HepG2 (cell line): ENCODE measurements around the gene CD320. TPM values are rescaled to one million over a fixed set of nuclear protein-coding genes. Genes with fewer than 3 reads are reported as not detected.

Source experiments
- CREB3 ChIP-seq: sonication (generic); formaldehyde crosslinking; IDR thresholded peaks from 2 replicates; pipeline ENCODE4 v1.5.0; 2020; ENCODE audit warnings: missing genetic modification reagents
- FOXK1 ChIP-seq: sonication (generic); formaldehyde crosslinking; IDR thresholded peaks from 2 replicates; pipeline ENCODE4 v1.4.0; 2020; ENCODE audit warnings: low read depth, missing genetic modification reagents, borderline replicate concordance
- IRF1 ChIP-seq: sonication (generic); formaldehyde crosslinking; IDR thresholded peaks from 2 replicates; pipeline ENCODE4 v1.4.0; 2020; ENCODE audit warnings: low read depth, mild to moderate bottlenecking, missing genetic modification reagents
- MEIS1 ChIP-seq: sonication (generic); formaldehyde crosslinking; IDR thresholded peaks from 2 replicates; pipeline ENCODE4 v1.9.0; 2021; ENCODE audit warnings: mild to moderate bottlenecking, missing genetic modification reagents, moderate library complexity, borderline replicate concordance
- MTA1 ChIP-seq: sonication (generic); formaldehyde crosslinking; IDR thresholded peaks from 2 replicates; pipeline ENCODE4 v1.4.0; 2020; ENCODE audit warnings: missing genetic modification reagents, mild to moderate bottlenecking, borderline replicate concordance
- MXD1 ChIP-seq: sonication (generic); formaldehyde crosslinking; IDR thresholded peaks from 2 replicates; pipeline ENCODE4 v1.4.0; 2020; ENCODE audit warnings: mild to moderate bottlenecking, missing genetic modification reagents
- NONO ChIP-seq, 2 experiments: fragments of 450-650 bp in 1 of 2; sonication (generic) in 1 of 2; formaldehyde crosslinking in 1 of 2; IDR thresholded peaks in 1 of 2; conservative IDR thresholded peaks in 1 of 2; 2 replicates each; pipeline versions ENCODE4 v1.6.1 to v1.8.0; 2017 to 2022; ENCODE audit warnings: mild to moderate bottlenecking in 1 of 2, missing genetic modification reagents in 1 of 2, moderate library complexity in 1 of 2
- PREB ChIP-seq: sonication (generic); formaldehyde crosslinking; IDR thresholded peaks from 2 replicates; pipeline ENCODE4 v1.4.0; 2020; ENCODE audit warnings: missing genetic modification reagents
- PTBP1 ChIP-seq: fragments of 200-400 bp; formaldehyde crosslinking; IDR thresholded peaks from 2 replicates; pipeline ENCODE4 v1.6.1; 2018; ENCODE audit warnings: low read length, low read depth; ENCODE audit not compliant: poor library complexity, severe bottlenecking
- RBFOX2 ChIP-seq: fragments of 200-400 bp; formaldehyde crosslinking; IDR thresholded peaks from 2 replicates; pipeline ENCODE4 v1.6.1; 2017; ENCODE audit warnings: low read depth, mild to moderate bottlenecking, low read length
- RFX3 ChIP-seq: IDR thresholded peaks from 2 replicates; pipeline ENCODE4 v1.6.1; 2016; ENCODE audit warnings: missing biosample characterization, missing genetic modification reagents
- SNAI1 ChIP-seq: sonication (generic); formaldehyde crosslinking; IDR thresholded peaks from 2 replicates; pipeline ENCODE4 v1.5.0; 2020; ENCODE audit warnings: mild to moderate bottlenecking, missing genetic modification reagents, borderline replicate concordance
- SOX5 ChIP-seq: IDR thresholded peaks from 2 replicates; pipeline ENCODE4 v1.6.1; 2016; ENCODE audit warnings: borderline replicate concordance
- SYNCRIP ChIP-seq: fragments of 200-400 bp; formaldehyde crosslinking; IDR thresholded peaks from 2 replicates; pipeline ENCODE4 v1.6.1; 2018; ENCODE audit warnings: mild to moderate bottlenecking, low read depth, low read length; ENCODE audit not compliant: insufficient read depth
- TAF15 ChIP-seq: fragments of 200-400 bp; formaldehyde crosslinking; IDR thresholded peaks from one replicate; pipeline ENCODE4 v1.6.1; 2018; ENCODE audit warnings: mild to moderate bottlenecking, low read depth, low read length; ENCODE audit not compliant: poor library complexity, severe bottlenecking
- XRCC5 ChIP-seq: fragments of 200-400 bp; formaldehyde crosslinking; optimal IDR thresholded peaks from 2 replicates; pipeline ENCODE3; 2017; ENCODE audit warnings: mild to moderate bottlenecking, low read length
- YY1 ChIP-seq: IDR thresholded peaks from 2 replicates; pipeline ENCODE4 v1.6.1; 2011; ENCODE audit warnings: low read length, low read depth, moderate library complexity, mild to moderate bottlenecking; ENCODE audit not compliant: insufficient read depth, insufficient replicate concordance
- ZNF143 ChIP-seq: sonication (generic); formaldehyde crosslinking; IDR thresholded peaks from 2 replicates; pipeline ENCODE4 v1.4.0; 2020; ENCODE audit warnings: missing genetic modification reagents
- ZNF326 ChIP-seq: sonication (generic); formaldehyde crosslinking; IDR thresholded peaks from 2 replicates; pipeline ENCODE4 v1.4.0; 2020; ENCODE audit warnings: missing genetic modification reagents, borderline replicate concordance
- ZNF484 ChIP-seq: sonication (generic); formaldehyde crosslinking; IDR thresholded peaks from 2 replicates; pipeline ENCODE4 v1.5.1; 2020; ENCODE audit warnings: mild to moderate bottlenecking, low read depth, missing genetic modification reagents, borderline replicate concordance
- ZNF513 ChIP-seq: sonication (generic); formaldehyde crosslinking; conservative IDR thresholded peaks from 2 replicates; pipeline ENCODE4 v1.5.0; 2020; ENCODE audit warnings: missing genetic modification reagents
- ZNF547 ChIP-seq: sonication (generic); formaldehyde crosslinking; IDR thresholded peaks from 2 replicates; pipeline ENCODE4 v1.5.1; 2020; ENCODE audit warnings: mild to moderate bottlenecking, missing genetic modification reagents
- ZNF768 ChIP-seq: sonication (generic); formaldehyde crosslinking; IDR thresholded peaks from 2 replicates; pipeline ENCODE4 v1.4.0; 2020; ENCODE audit warnings: missing genetic modification reagents
- ZNF878 ChIP-seq: sonication (generic); formaldehyde crosslinking; IDR thresholded peaks from 2 replicates; pipeline ENCODE4 v1.8.1; 2023; ENCODE audit warnings: mild to moderate bottlenecking, missing genetic modification reagents, moderate library complexity
- polyA plus RNA-seq, 8 experiments: library from polyadenylated mRNA; depleted of rRNA in 3 of 8; stranded (reverse) in 7 of 8; unstranded in 1 of 8; fragments of >200 nt; fragmentation: Illumina TruSeq in 4 of 8; extraction: Trizol in 4 of 8; gene quantifications; 2 replicates each; pipeline versions ENCODE4 v1.2.1 to v1.2.3, GENCODE V29; 2011 to 2016; ENCODE audit warnings: low read depth in 4 of 8, missing spikeins in 1 of 8, mixed read lengths in 1 of 8; ENCODE audit not compliant: insufficient read depth in 1 of 8
- total RNA-seq, 5 experiments: library from RNA; depleted of rRNA; stranded (reverse); fragments of >200 nt; fragmentation: Illumina TruSeq; extraction: Trizol; gene quantifications; 2 replicates each; pipeline ENCODE4 v1.2.3, GENCODE V29; 2016; ENCODE audit warnings: low read depth in 1 of 5

The CD320 gene
- total and polyA plus RNA-seq, 2 of the 13 experiments (the other 11 are each of a cell fraction or from before 2014, with no cell fraction given) = 83.1 to 99.9 TPM

GRCh38 chr19:8324186-8325050 lies 16.3 kb upstream of the CD320 start (continued):
- TF ChIP-seq PREB (CRISPR knock-in tag) (no peak), RFX3 (CRISPR knock-in tag) (no peak), MEIS1 (no peak), SNAI1 (CRISPR knock-in tag) (no peak), YY1 (no peak), TAF15 (peak; percentile 88), ZNF547 (CRISPR knock-in tag) (0 out of 2 replicates have a peak, but pooled peaks have one; percentile 60), ZNF768 (CRISPR knock-in tag) (peak; percentile 45; the same call in 1 of the 2 replicates), CREB3 (CRISPR knock-in tag) (no peak), IRF1 (no peak), ZNF484 (CRISPR knock-in tag) (no peak), RBFOX2 (peak; percentile 63; the same call in 1 of the 2 replicates), FOXK1 (CRISPR knock-in tag) (no peak), XRCC5 (no peak), ZNF513 (CRISPR knock-in tag) (no peak), ZNF326 (CRISPR knock-in tag) (peak; percentile 73; the same call in 1 of the 2 replicates), SOX5 (CRISPR knock-in tag) (no peak), MTA1 (CRISPR knock-in tag) (no peak), SYNCRIP (no peak), ZNF878 (CRISPR knock-in tag) (no peak), NONO (IDR thresholded peaks at IDR 0.05) (no peak), NONO (CRISPR knock-in tag; conservative IDR thresholded peaks at IDR 0.05) (peak; percentile 35; the same call in 1 of the 2 replicates), ZNF143 (no peak), MXD1 (no peak), PTBP1 (no peak)
